IMR-90 (cell line): Measurements from ENCODE around the gene CEP295NL.

Experiments used
- BHLHE40 ChIP-seq: fragments of 150-350 bp; IDR thresholded peaks from 2 replicates; pipeline ENCODE4 v1.6.1; 2016; ENCODE audit warnings: mild to moderate bottlenecking, low read depth, low read length
- CEBPB ChIP-seq: IDR thresholded peaks from 2 replicates; pipeline ENCODE4 v1.6.1; 2012; ENCODE audit warnings: low read depth, low read length, improper control_type of control experiment
- CTCF ChIP-seq: conservative IDR thresholded peaks from 2 replicates; pipeline ENCODE4 v1.5.1; 2012; ENCODE audit warnings: mild to moderate bottlenecking, low read depth, low read length, improper control_type of control experiment
- ELK1 ChIP-seq: fragments of 150-350 bp; IDR thresholded peaks from 2 replicates; pipeline ENCODE4 v1.6.1; 2016; ENCODE audit warnings: low read depth, mild to moderate bottlenecking, low read length, moderate library complexity, borderline replicate concordance
- FOS ChIP-seq: fragments of 150-350 bp; IDR thresholded peaks from 2 replicates; pipeline ENCODE4 v1.6.1; 2016; ENCODE audit warnings: low read depth, low read length
- MAFK ChIP-seq: IDR thresholded peaks from 2 replicates; pipeline ENCODE4 v1.6.1; 2012; ENCODE audit warnings: low read depth, low read length, improper control_type of control experiment
- MAZ ChIP-seq: IDR thresholded peaks from 2 replicates; pipeline ENCODE4 v1.6.1; 2012; ENCODE audit warnings: low read depth, mild to moderate bottlenecking, low read length, improper control_type of control experiment, moderate library complexity, borderline replicate concordance
- MXI1 ChIP-seq: IDR thresholded peaks from 2 replicates; pipeline ENCODE4 v1.6.1; 2012; ENCODE audit warnings: low read depth, mild to moderate bottlenecking, low read length, moderate library complexity, borderline replicate concordance
- POLR2A ChIP-seq: IDR thresholded peaks from 2 replicates; pipeline ENCODE4 v1.6.1; 2012; ENCODE audit warnings: mild to moderate bottlenecking, low read depth, low read length
- RAD21 ChIP-seq: IDR thresholded peaks from 2 replicates; pipeline ENCODE4 v1.6.1; 2012; ENCODE audit warnings: low read length, improper control_type of control experiment
- RCOR1 ChIP-seq: IDR thresholded peaks from 2 replicates; pipeline ENCODE4 v1.6.1; 2012; ENCODE audit warnings: mild to moderate bottlenecking, low read length, improper control_type of control experiment; ENCODE audit not compliant: insufficient replicate concordance
- RFX5 ChIP-seq: IDR thresholded peaks from 2 replicates; pipeline ENCODE4 v1.8.0; 2012; ENCODE audit warnings: low read depth, mild to moderate bottlenecking, low read length, moderate library complexity
- SMC3 ChIP-seq: fragments of 150-350 bp; IDR thresholded peaks from 2 replicates; pipeline ENCODE4 v1.6.1; 2016; ENCODE audit warnings: low read depth, mild to moderate bottlenecking, antibody characterized with exemption, low read length, moderate library complexity

GRCh38 chr17:78946131-78946530 lies 43.1 kb upstream of the CEP295NL start:
- no peak for TF ChIP-seq POLR2A
- TF ChIP-seq CTCF: no peak
- no peak for TF ChIP-seq MAFK
- TF ChIP-seq MAZ: no peak
- no peak for TF ChIP-seq MXI1
- no peak for TF ChIP-seq RFX5
- no peak for TF ChIP-seq FOS
- TF ChIP-seq RAD21: no peak
- TF ChIP-seq SMC3: no peak
- TF ChIP-seq BHLHE40: no peak
- TF ChIP-seq RCOR1: no peak
- no peak for TF ChIP-seq ELK1
- TF ChIP-seq CEBPB: no peak
